NCI-H510A (cell line): ENCODE measurements around the gene BCKDK.

Experiments used
- DNase-seq: peaks from one replicate; lab custom pipeline; 2025; lab: John Stamatoyannopoulos, UW

Gene BCKDK

DNA sequence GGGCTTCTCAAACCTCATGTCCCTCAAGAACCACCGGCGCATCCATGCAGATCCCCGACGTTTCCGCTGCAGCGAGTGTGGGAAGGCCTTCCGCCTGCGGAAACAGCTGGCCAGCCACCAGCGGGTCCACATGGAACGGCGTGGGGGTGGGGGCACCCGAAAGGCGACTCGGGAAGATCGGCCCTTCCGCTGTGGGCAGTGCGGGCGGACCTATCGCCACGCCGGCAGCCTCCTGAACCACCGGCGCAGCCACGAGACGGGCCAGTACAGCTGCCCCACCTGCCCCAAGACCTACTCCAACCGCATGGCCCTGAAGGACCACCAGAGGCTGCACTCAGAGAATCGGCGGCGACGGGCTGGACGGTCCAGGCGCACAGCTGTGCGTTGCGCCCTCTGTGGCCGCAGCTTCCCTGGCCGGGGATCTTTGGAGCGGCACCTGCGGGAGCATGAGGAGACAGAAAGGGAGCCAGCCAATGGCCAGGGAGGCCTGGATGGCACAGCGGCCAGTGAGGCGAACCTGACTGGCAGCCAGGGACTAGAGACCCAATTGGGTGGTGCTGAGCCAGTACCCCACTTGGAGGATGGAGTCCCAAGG lies 28.1 kb upstream of the BCKDK start:
- no peak for DNase-seq

- DNase-seq, result no peak
Observed at GRCh38 chr16:31080756-31081419, 27.3 kb upstream of the BCKDK start.

DNA sequence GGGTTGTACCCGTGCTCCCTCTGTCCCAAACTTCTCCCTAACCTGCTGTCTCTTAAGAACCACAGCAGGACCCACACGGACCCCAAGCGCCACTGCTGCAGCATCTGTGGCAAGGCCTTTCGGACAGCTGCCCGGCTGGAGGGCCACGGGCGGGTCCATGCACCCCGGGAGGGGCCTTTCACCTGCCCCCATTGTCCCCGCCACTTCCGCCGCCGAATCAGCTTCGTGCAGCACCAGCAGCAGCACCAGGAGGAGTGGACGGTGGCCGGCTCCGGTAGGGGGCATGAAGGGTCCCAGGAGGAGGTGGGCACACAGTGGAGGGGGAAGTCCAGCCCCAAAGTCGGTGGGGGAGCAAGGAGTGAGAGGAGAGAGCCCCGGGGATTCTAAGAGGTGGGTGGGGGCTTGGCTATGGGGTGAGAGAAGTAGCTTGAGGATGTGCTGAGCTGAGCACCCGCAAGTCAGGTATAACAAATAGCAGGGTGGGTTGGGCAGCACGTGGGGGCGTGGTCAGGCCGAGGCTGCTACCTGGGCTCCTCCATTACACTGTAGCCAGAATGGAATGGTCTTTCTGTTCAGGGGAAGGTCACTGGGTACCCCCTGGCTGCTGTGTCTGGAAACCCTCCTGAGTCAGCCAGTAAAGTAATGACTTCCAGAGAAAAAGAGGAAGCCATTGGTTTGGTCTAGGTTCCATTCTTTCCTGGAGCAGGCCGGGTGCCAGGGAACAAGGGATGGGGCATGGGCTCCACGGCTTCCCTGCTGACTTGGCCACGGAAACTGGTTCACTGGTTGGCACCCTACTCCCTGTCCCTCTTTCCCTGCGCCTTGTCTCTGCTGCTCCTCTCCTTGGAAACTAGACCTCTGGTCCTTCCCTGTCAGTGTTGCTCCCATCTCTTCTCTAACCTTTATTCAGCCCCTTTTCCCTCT lies 26.5 kb upstream of the BCKDK start:
- no peak for DNase-seq

DNA sequence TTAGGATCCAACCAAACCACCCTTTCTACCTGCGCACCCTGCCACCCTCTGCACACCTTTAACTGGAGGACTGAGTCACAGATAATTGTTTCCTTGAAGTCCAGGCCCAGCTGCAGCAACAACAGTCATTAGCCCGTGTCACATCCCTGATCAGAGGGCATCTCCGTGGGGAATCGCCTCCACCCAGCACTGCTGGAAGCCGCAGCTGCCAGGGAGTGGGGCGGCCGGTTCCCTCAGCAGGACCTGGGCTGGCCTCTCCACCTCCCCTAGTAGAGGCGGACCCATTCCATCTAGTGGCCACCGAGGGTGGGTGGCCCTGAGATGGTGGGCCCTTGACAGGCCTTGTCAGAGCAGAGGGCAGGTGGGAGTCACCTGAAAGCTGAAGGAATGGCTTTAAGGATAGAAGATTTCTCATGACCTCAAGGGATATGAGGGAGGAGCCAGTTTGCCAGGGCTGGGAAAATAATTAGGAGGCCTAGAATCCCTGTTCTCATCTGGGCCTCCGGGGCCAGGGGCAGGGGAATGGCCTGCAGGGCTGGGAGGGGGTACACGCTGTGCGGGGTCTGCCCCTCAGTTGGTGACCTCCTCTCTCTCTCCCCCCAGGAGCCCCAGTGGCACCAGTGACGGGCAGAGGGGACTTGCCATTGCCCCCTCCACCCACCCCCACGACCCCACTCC lies 25.7 kb upstream of the BCKDK start:
- no peak for DNase-seq

- DNase-seq, result no peak
Observed at GRCh38 chr16:31083081-31083480, 25.1 kb upstream of the BCKDK start.

DNA sequence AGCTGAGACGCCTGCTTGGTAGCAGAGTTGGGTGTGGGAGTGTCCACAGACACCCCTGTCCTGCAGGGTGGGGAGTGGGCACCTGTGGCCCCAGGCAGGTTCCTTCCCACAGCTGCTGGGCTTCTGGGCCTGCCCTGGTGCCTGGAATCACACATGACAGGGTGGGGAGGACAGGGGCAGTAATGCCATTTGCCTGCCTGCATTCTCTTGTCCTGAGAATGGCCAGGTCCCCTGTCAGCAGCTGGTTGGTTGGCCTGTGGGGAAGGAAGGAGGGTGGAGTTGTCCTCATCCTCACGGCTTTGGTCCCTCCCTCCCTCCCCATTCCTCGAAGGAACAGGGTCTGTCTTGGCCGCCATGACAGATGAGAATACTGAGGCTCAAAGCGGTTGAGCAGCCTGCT lies 24.6 kb upstream of the BCKDK start:
- DNase-seq, result no peak

GRCh38 chr16:31083981-31084380 lies 24.2 kb upstream of the BCKDK start:
- no peak for DNase-seq

DNA sequence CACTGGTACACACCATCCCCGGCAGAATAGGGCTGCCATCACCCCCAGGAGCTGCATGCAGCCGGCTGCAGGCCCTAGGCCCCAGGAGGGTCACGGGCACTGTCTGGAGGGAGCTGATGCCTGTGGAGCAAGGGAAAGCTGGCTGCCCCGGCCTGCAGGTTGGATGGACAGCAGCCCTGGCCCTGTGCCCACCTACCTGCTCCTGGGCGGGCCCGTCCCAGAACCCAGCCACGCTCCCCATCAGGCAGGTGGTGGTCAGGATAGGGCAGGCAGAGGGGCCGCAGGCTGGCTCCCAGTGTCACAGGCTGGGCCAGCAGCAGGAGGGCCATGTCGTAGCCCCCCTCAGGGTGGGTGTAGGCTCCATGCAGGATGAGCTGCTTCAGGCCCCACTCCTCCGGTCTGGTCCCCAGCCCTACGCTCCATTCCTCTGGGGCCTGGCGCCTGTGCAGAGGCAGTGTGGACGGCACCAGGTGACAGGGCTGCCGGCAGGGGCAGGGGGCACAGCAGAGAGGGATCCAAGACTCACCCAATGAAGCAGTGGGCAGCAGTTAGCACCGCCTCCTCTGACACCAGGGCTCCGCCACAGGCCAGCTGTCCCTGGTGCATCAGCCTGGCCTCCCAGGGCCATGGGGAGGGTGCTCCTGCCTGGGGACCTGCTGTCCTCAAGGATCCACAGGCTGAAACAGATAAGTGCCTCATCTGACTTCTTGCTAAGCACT lies 23.4 kb upstream of the BCKDK start:
- no peak for DNase-seq

DNA sequence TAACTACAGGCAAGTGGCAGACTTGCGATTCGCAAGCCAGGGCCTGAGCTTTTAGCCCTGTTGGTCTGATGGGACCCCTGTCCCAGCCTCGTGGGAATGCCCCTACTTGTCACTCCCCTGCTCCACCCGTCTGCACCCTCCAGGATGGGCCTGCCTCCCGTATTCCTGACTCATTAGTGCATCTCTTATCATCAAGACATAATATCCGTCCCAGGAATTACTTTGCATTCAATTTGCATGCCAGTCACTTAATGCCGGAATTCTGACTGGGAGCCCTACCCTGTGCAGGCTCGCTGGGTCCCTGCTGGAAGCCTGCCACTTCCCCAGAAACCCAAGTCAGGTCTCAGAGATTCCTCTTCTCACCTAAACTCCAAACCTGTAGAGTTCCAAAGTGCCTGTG lies 22.8 kb upstream of the BCKDK start:
- DNase-seq, result no peak

- DNase-seq, result no peak
Observed at GRCh38 chr16:31085873-31086628, 22.1 kb upstream of the BCKDK start.

- no peak for DNase-seq
Observed at GRCh38 chr16:31086629-31086906, 21.6 kb upstream of the BCKDK start.

GRCh38 chr16:31087481-31087880 lies 20.7 kb upstream of the BCKDK start:
- DNase-seq, result no peak

- no peak for DNase-seq
Observed at GRCh38 chr16:31087971-31088370, 20.2 kb upstream of the BCKDK start.

DNA sequence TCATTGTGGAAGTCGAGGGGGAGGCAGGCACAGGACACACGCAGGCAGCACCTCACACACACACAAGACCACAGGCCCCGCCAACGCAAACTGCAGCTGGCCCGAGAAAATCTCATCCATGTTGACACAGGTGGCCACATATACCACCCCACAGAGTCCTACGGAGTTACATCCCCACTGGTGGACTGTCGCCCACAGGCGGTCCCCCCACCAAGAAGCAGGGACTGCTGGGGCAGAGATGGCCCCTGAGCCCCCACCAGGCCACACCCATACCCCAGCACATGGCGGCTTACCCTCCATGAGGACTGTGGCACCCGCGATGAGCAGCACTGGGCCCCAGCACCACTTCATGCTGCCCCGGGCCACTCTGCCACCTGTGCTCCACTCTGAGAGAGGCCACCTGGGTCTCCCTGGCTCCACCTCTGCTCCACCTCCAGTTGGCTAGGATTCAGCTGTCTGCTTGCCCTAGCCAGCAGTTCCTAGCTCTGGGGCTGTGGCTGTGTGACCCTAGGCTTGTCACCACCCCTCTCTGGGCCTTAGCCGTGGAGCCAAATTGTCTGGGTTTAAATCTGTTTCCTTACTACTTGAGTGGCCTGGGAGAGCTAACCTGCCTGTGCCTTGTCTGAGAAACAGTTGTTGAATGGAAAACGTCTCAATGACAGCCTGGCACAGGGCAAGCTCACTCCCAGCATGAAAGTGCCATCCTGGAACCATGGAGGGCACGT lies 19.6 kb upstream of the BCKDK start, which contains the start of gene PRSS53:
Gene PRSS53 (minus strand): TSS at position 485 of the 725 bp plus-strand sequence. CDS start 134 bp downstream, at position 351.
- DNase-seq, result no peak

DNA sequence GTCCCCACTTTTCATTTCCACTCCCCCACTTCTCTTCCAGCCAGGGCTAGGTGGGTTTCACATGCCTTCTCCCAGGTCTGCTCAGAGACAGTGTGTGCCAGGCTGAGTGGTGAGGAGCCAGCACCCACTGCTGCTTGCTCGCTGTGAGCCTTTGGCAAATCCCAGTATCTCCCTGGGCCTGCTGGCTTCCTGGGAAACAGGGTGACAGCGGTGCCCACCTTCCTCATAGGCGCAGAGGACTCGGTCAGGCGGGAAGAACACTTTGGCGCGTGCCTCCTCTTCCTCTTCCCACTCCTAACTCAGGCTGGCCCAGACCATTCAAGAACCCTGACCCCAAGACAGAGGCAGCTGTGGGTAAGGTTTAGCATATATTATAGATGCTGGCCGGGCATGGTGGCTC lies 19.0 kb upstream of the BCKDK start:
- DNase-seq, result no peak

GRCh38 chr16:31090540-31090939 lies 17.6 kb upstream of the BCKDK start:
- no peak for DNase-seq

DNA sequence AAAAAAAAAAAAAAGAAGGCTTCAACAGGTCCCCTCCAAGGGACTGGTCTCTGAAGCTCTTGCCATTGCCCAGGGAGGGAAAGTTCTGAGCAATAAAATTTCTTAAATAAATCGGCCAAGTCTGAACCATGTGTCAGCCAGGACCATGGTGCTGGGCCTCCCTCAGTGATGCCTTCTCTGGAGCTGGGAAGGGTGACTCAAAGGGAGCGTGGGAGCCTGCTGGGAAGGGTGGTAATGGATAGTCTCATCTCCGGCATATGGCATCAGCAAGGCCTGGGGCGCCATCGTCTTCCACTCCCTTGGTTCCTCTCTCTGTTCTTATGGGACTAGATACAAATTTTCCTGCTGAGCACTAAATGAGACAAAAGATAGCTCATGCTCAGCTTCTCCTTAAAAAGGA lies 15.9 kb upstream of the BCKDK start:
- DNase-seq, result no peak

DNA sequence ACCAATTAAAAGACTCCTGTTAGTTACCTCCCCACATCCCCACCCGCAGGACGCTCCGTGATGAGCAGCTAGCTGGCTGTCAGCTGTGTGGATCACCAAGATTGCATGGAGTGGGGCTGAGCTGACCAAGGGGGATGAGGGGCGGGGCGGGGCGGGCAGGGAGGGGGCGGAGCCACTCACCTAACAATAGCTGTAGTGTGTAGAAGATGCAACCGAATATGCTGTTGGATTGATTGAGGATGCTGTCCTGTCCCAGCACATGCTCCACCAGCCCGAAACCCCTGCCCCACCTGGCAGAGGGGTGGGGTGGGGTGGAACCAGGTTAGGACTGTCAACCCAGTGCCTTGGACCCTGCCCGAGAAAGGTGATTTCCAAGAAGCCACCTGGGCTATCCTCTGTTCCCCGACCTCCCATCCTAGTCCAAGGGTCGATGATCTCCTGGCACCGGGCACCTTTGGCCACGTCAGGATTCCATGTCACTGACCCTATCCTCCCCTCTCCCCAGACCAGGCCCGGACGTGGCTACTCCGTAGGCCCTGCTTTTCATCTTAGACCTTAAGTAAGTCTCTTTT lies 15.0 kb upstream of the BCKDK start:
- DNase-seq, result no peak

GRCh38 chr16:31094088-31094423 lies 14.1 kb upstream of the BCKDK start:
- DNase-seq, result no peak

- DNase-seq, result peak; percentile 98
Observed at GRCh38 chr16:31094424-31095120, 13.6 kb upstream of the BCKDK start, which contains the start of gene VKORC1. TSS of gene VKORC1 (minus strand) at chr16:31094797. CDS start at chr16:31094729, 68 bp downstream.
